HEK293T (cell line): ENCODE measurements around the gene HSPG2.

Experiments used
- BHLHE40 ChIP-seq: fragments of 450-650 bp; IDR thresholded peaks from 2 replicates; pipeline ENCODE4 v1.6.1; 2016; ENCODE audit warnings: mild to moderate bottlenecking, moderate library complexity, borderline replicate concordance
- ELF4 ChIP-seq: fragments of 450-650 bp; IDR thresholded peaks from 2 replicates; pipeline ENCODE4 v1.6.1; 2017; ENCODE audit warnings: antibody characterized with exemption
- FOXA1 ChIP-seq: fragments of 450-650 bp; IDR thresholded peaks from 2 replicates; pipeline ENCODE4 v1.6.1; 2016; ENCODE audit warnings: mild to moderate bottlenecking
- SUZ12 ChIP-seq: fragments of 450-650 bp; IDR thresholded peaks from 2 replicates; pipeline ENCODE4 v1.6.1; 2016; ENCODE audit warnings: mild to moderate bottlenecking
- ZNF384 ChIP-seq: fragments of 450-650 bp; IDR thresholded peaks from 2 replicates; pipeline ENCODE4 v1.6.1; 2016

GRCh38 chr1:21841852-21842466 is 95.2 kb downstream of the HSPG2 start:
- TF ChIP-seq BHLHE40 (no peak), FOXA1 (no peak), ELF4 (no peak), SUZ12 (no peak), ZNF384 (no peak)
